ENCODE measurements around the gene ZNF597. TPM values are rescaled to one million over a fixed set of nuclear protein-coding genes. Genes with fewer than 3 reads are reported as not detected.

Gene ZNF597
- total RNA-seq, 1 experiment from 2014 or later, result 3.5 TPM

DNA sequence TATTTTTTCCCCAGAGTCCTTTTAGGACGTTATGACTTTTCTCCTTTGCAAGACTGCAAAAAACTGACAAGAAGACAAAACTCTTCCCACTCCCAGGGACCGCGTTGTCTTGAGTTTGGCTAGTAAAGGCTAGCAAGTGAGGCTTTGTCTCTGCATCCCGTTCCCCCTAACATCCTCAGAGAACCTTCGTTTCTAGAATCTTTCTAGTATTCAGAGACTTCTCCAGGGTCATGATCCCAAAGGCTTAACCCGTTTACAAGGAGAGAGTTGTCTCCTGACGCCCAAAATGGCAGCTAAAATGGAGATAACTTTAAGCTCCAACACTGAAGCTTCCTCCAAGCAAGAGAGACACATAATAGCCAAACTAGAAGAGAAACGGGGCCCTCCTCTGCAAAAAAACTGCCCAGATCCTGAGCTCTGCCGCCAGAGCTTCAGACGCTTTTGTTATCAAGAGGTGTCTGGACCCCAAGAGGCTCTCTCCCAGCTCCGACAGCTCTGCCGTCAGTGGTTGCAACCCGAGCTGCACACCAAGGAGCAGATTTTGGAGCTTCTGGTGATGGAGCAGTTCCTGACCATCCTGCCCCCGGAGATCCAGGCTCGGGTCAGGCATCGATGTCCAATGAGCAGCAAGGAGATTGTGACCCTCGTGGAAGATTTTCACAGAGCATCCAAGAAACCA, 41.4 kb downstream of the ZNF597 start:
- Histone ChIP-seq H3K9ac (ENCODE audit: extremely low read depth, insufficient read length, low read length) (peak overlapping the region; percentile 55), H3K4me2 (ENCODE audit: insufficient read depth, insufficient read length, low read length) (peak overlapping the region; percentile 97), H3K23me2 (ENCODE audit: insufficient read length, low read depth, low read length, poor library complexity, severe bottlenecking) (peaks cover 12% of the 10 kb centered on the region), H2BK5ac (ENCODE audit: insufficient read length, low read length) (no peak overlapping the region), H2AK5ac (ENCODE audit: insufficient read length, low read length) (no peak overlapping the region), H4K20me1 (ENCODE audit: control insufficient read depth, insufficient read depth, insufficient read length) (no peaks in the 10 kb centered on the region), H4K5ac (ENCODE audit: insufficient read length, low read depth, low read length) (no peak overlapping the region), H3K79me2 (ENCODE audit: insufficient read depth, low read length) (0 out of 2 replicates have a peak, but pooled peaks cover 3% of the 10 kb centered on the region), H3K18ac (ENCODE audit: insufficient read length, low read depth, low read length) (no peak overlapping the region), H3K56ac (ENCODE audit: insufficient read length, low read depth, low read length) (no peak overlapping the region), H3K14ac (ENCODE audit: insufficient read depth, low read length) (no peak overlapping the region), H3K27ac (ENCODE audit: insufficient read length, low read depth, low read length) (no peak overlapping the region), H2BK20ac (ENCODE audit: low read depth, low read length, poor library complexity, severe bottlenecking) (no peak overlapping the region), H2BK120ac (ENCODE audit: low read depth, low read length, poor library complexity, severe bottlenecking) (no peak overlapping the region), H2BK15ac (ENCODE audit: low read depth, low read length) (no peak overlapping the region), H3K79me1 (ENCODE audit: insufficient read depth, low read depth, low read length, poor library complexity, severe bottlenecking) (peaks cover 2% of the 10 kb centered on the region), H3K4ac (ENCODE audit: low read depth, low read length) (no peak overlapping the region), H4K91ac (ENCODE audit: insufficient read length, low read depth, low read length) (no peak overlapping the region), H3T11ph (ENCODE audit: low read length) (no peak overlapping the region), H3K4me1 (ENCODE audit: insufficient read depth, low read length) (no peaks in the 10 kb centered on the region), H3K23ac (ENCODE audit: insufficient read length, low read depth, low read length) (no peak overlapping the region), H2BK12ac (ENCODE audit: insufficient read length, low read depth, low read length) (no peak overlapping the region), H2AFZ (ENCODE audit: low read length) (peak overlapping the region; percentile 52), H3K9me3 (ENCODE audit: control insufficient read depth, low read depth, low read length) (peaks cover 12% of the 10 kb centered on the region), H3K27me3 (ENCODE audit: insufficient read depth, low read length) (no peaks in the 10 kb centered on the region), H4K8ac (replicated peaks; ENCODE audit: insufficient read length, low read depth, low read length) (no peak overlapping the region)
- Mint-ChIP-seq H3K9me3 (peaks cover 32 to 39% of the 10 kb centered on the region in 2 experiments), H3K4me1 (peaks cover 7 to 9% of the 10 kb centered on the region in 2 experiments), H3K27ac (peak overlapping the region in 2 of 3 experiments; percentile 11 to 63; a peak in 2 of 7 replicates), H3K27me3 (ENCODE audit: low read depth) (no peaks in the 10 kb centered on the region), H3K36me3 (ENCODE audit: insufficient read depth in 1 of 3, low read depth in 3 of 3) (peaks cover 57 to 65% (median 61%) of the 10 kb centered on the region in 3 experiments), H3K4me3 (peak overlapping the region; percentile 82 to 95)
- peak; percentile 45 for DNase-seq
- no CpG with 5 or more reads among the region's 17 CpGs for WGBS (ENCODE audit: extremely low coverage, insufficient read length, low lambda C conversion rate)
- TF ChIP-seq, protein P1, sequence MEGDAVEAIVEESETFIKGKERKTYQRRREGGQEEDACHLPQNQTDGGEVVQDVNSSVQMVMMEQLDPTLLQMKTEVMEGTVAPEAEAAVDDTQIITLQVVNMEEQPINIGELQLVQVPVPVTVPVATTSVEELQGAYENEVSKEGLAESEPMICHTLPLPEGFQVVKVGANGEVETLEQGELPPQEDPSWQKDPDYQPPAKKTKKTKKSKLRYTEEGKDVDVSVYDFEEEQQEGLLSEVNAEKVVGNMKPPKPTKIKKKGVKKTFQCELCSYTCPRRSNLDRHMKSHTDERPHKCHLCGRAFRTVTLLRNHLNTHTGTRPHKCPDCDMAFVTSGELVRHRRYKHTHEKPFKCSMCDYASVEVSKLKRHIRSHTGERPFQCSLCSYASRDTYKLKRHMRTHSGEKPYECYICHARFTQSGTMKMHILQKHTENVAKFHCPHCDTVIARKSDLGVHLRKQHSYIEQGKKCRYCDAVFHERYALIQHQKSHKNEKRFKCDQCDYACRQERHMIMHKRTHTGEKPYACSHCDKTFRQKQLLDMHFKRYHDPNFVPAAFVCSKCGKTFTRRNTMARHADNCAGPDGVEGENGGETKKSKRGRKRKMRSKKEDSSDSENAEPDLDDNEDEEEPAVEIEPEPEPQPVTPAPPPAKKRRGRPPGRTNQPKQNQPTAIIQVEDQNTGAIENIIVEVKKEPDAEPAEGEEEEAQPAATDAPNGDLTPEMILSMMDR (conservative IDR thresholded peaks at IDR 0.05), result no peak

All from H9 (cell line).